ENCODE data around the gene ELP1.

Gene ELP1

DNA sequence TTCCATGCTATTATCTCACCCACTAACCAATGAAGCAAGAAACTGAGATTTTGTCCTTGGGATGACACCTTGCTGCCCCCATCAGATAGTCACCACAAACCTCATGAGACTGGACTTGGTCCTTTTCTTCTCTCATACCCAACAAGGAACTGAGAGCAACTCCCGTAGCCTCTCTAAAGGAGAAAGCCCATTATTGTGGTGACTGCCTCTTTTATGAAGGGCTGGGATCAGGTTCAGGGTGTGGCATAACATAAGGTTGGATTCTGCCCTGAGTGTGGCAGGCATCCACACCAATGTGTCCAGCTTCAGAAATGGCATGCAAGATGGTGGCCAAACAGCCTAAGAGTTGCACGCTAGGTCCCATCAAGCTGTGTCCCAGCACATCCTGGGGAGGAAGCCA is 73.2 kb downstream of the ELP1 start:
- no peak for TF ChIP-seq CTCF (IDR thresholded peaks at IDR 0.05; ENCODE audit: insufficient read depth, low read length, poor library complexity, severe bottlenecking)
- H3K27me3 ChIP-seq (replicated peaks; ENCODE audit: control insufficient read depth, insufficient read depth, low read length): no peaks in the 10 kb centered on the region
- H3K4me3 ChIP-seq (replicated peaks; ENCODE audit: low read depth, low read length): no peak overlapping the region
- no peak for DNase-seq (ENCODE audit: extremely low read depth, insufficient read length)
- H3K36me3 ChIP-seq (ENCODE audit: control insufficient read depth, insufficient read depth, low read length): no peaks in the 10 kb centered on the region

DNA sequence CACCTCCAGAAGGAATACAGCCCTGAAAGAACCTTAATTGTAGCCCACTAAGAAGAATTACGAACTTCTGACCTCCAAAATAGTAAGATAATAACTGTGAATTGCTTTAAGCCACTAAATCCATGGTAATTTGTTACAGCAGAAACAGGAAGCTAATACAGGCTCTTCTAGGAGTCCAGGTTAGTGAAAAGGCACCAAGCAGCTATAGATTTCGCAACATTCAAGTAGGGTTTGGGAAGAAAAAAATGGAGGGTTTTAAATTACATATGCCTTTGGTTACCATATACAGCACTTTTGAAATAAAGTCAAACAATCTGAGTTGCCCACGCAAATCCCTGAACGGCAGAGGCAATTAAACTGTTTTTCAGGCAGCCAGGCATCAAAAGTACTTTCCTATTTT is 73.6 kb downstream of the ELP1 start:
- no peak for DNase-seq (ENCODE audit: extremely low read depth, insufficient read length)
- Histone ChIP-seq H3K36me3 (ENCODE audit: control insufficient read depth, insufficient read depth, low read length) (no peaks in the 10 kb centered on the region), H3K4me3 (replicated peaks; ENCODE audit: low read depth, low read length) (no peak overlapping the region), H3K27me3 (replicated peaks; ENCODE audit: control insufficient read depth, insufficient read depth, low read length) (no peaks in the 10 kb centered on the region)
- no peak for TF ChIP-seq CTCF (IDR thresholded peaks at IDR 0.05; ENCODE audit: insufficient read depth, low read length, poor library complexity, severe bottlenecking)

GRCh38 chr9:108859459-108860114 is 74.3 kb downstream of the ELP1 start:
- DNase-seq (ENCODE audit: extremely low read depth, insufficient read length): no peak
- Histone ChIP-seq H3K36me3 (ENCODE audit: control insufficient read depth, insufficient read depth, low read length) (no peaks in the 10 kb centered on the region), H3K27me3 (replicated peaks; ENCODE audit: control insufficient read depth, insufficient read depth, low read length) (no peaks in the 10 kb centered on the region), H3K4me3 (replicated peaks; ENCODE audit: low read depth, low read length) (no peak overlapping the region)
- no peak for TF ChIP-seq CTCF (IDR thresholded peaks at IDR 0.05; ENCODE audit: insufficient read depth, low read length, poor library complexity, severe bottlenecking)

DNA sequence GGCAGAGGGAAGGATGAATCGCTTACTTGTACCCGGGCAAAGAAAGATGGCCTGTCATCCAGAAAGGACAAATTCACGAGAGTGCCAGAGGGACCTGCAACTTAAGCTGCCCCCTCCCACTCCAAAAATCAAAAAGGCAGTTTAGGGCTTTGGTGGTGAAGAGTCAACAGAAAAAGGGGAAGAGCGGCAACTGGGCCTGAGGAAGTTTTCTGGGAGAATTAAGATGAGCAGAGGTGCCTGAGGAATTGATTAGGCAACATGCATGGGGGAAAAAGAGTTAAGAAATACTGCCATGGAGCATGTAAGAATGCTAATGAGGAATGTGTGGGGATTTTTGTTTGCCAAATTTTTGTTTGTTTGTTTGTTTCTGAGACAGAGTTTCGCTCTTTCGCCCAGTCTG is 76.4 kb downstream of the ELP1 start:
- H3K36me3 ChIP-seq (ENCODE audit: control insufficient read depth, insufficient read depth, low read length): no peaks in the 10 kb centered on the region
- H3K27me3 ChIP-seq (replicated peaks; ENCODE audit: control insufficient read depth, insufficient read depth, low read length): no peaks in the 10 kb centered on the region
- no peak overlapping the region for H3K4me3 ChIP-seq (replicated peaks; ENCODE audit: low read depth, low read length)
- TF ChIP-seq CTCF (IDR thresholded peaks at IDR 0.05; ENCODE audit: insufficient read depth, low read length, poor library complexity, severe bottlenecking): no peak
- DNase-seq (ENCODE audit: extremely low read depth, insufficient read length): no peak

GRCh38 chr9:108855888-108856287 is 78.0 kb downstream of the ELP1 start, which contains the start of gene ACTL7B:
Gene ACTL7B, minus strand, starts transcription at chr9:108855986. Its CDS starts 56 bp downstream, at chr9:108855930.
- DNase-seq (ENCODE audit: extremely low read depth, insufficient read length): no peak
- H3K4me3 ChIP-seq (replicated peaks; ENCODE audit: low read depth, low read length): no peak within 1 kb of the TSS
- TF ChIP-seq CTCF (IDR thresholded peaks at IDR 0.05; ENCODE audit: insufficient read depth, low read length, poor library complexity, severe bottlenecking): no peak
- H3K36me3 ChIP-seq (ENCODE audit: control insufficient read depth, insufficient read depth, low read length): no peaks in the 10 kb centered on the region
- H3K27me3 ChIP-seq (replicated peaks; ENCODE audit: control insufficient read depth, insufficient read depth, low read length): no peaks in the 10 kb centered on the region

DNA sequence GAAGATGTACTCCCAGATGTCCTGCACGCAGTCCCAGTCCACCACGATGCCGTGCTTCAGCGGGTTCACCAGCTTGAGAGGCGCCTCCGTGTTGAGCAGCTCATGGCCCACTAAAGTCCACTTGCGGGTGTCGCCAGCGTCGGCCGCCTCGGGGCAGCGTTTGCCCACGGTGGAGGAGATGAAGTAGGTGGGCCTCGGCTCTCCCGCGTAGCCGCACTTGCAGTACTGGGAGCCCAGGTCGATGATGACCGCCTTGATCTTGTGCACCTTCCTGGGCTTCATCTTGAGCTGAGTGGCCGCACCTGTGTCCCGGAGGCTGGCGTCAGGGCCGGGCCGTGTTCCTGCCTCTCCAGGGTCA is 78.4 kb downstream of the ELP1 start:
- no peak for DNase-seq (ENCODE audit: extremely low read depth, insufficient read length)

More for the DNA sequence above, 78.4 kb downstream of the ELP1 start:
- H3K36me3 ChIP-seq (ENCODE audit: control insufficient read depth, insufficient read depth, low read length): no peaks in the 10 kb centered on the region
- H3K4me3 ChIP-seq (replicated peaks; ENCODE audit: low read depth, low read length): no peak overlapping the region
- H3K27me3 ChIP-seq (replicated peaks; ENCODE audit: control insufficient read depth, insufficient read depth, low read length): no peaks in the 10 kb centered on the region
- no peak for TF ChIP-seq CTCF (IDR thresholded peaks at IDR 0.05; ENCODE audit: insufficient read depth, low read length, poor library complexity, severe bottlenecking)
